GM21529 (cell line): ENCODE data around the gene NES.
"Not testable (repeated sequence)": the region's sequence is repeated elsewhere in the genome, so short reads cannot be mapped to it uniquely, and the experiment has no call there.

Experiments
- ATAC-seq: cut with Tn5 transposase; IDR thresholded peaks from one replicate; pipeline ENCODE4 v1.9.1; 2021; ENCODE audit not compliant: unreplicated experiment

The NES gene

GRCh38 chr1:156645666-156646065 lies 31.5 kb downstream of the NES start:
- no peak for ATAC-seq

- ATAC-seq = no peak
These were observed 32.2 kb downstream of the NES start for GRCh38 chr1:156645056-156645455.

GRCh38 chr1:156644640-156645039 lies 32.6 kb downstream of the NES start:
- ATAC-seq = no peak

- no peak for ATAC-seq
These were observed 33.1 kb downstream of the NES start for GRCh38 chr1:156644146-156644545.

- ATAC-seq = peak; percentile 49
These were observed 33.5 kb downstream of the NES start for GRCh38 chr1:156643778-156644092.

- ATAC-seq = no peak
These were observed 34.0 kb downstream of the NES start for GRCh38 chr1:156643049-156643777.

- no peak for ATAC-seq
These were observed 34.8 kb downstream of the NES start for GRCh38 chr1:156642265-156643048.

GRCh38 chr1:156641761-156642264 lies 35.4 kb downstream of the NES start, which contains the start of gene BCAN:
Gene BCAN (plus strand): TSS chr1:156642117. CDS start chr1:156646055, 3,938 bp downstream.
- no peak for ATAC-seq

- ATAC-seq = no peak
These were observed 36.1 kb downstream of the NES start for GRCh38 chr1:156640842-156641706.

GRCh38 chr1:156639601-156640101 lies 37.6 kb downstream of the NES start:
- ATAC-seq = no peak

GRCh38 chr1:156638189-156638985 lies 38.8 kb downstream of the NES start:
- ATAC-seq = no peak

- no peak for ATAC-seq
These were observed 44.9 kb downstream of the NES start for GRCh38 chr1:156632355-156632754.

- not testable (repeated sequence) for ATAC-seq
These were observed 46.1 kb downstream of the NES start for GRCh38 chr1:156631152-156631551.

- no peak for ATAC-seq
These were observed 47.3 kb downstream of the NES start for GRCh38 chr1:156629823-156630449.

- ATAC-seq = no peak
These were observed 49.8 kb downstream of the NES start for GRCh38 chr1:156627313-156627880.

GRCh38 chr1:156626079-156626438 lies 51.1 kb downstream of the NES start:
- no peak for ATAC-seq

- no peak for ATAC-seq
These were observed 51.6 kb downstream of the NES start for GRCh38 chr1:156625436-156626078.

- no peak for ATAC-seq
These were observed 52.3 kb downstream of the NES start for GRCh38 chr1:156624814-156625435.
